HepG2 (cell line): ENCODE results near the gene BRAP.
A peak's percentile ranks its signal among the peaks of the same experiment; 100 is the strongest.

ENCODE experiments used
- CCAR2 ChIP-seq: fragments of 200-400 bp; formaldehyde crosslinking; optimal IDR thresholded peaks from 2 replicates; pipeline ENCODE3; 2018; ENCODE audit warnings: low read depth, mild to moderate bottlenecking, low read length, moderate library complexity
- ETS1 ChIP-seq: sonication (generic); formaldehyde crosslinking; IDR thresholded peaks from 2 replicates; pipeline ENCODE4 v1.4.0; 2020; ENCODE audit warnings: missing genetic modification reagents
- HCFC1 ChIP-seq: fragments of 150-350 bp; IDR thresholded peaks from 2 replicates; pipeline ENCODE4 v1.6.1; 2014; ENCODE audit warnings: low read depth, low read length
- MBD4 ChIP-seq: IDR thresholded peaks from 2 replicates; pipeline ENCODE4 v1.6.1; 2012; ENCODE audit warnings: low read length, inconsistent platforms, borderline replicate concordance
- POLR2A ChIP-seq, 2 experiments: IDR thresholded peaks; 2 replicates each; pipeline ENCODE4 v1.6.1; 2011; ENCODE audit warnings: low read depth in 2 of 2, low read length in 2 of 2, mild to moderate bottlenecking in 1 of 2, moderate library complexity in 1 of 2; ENCODE audit not compliant: insufficient read depth in 1 of 2
- ZFX ChIP-seq: sonication (generic); formaldehyde crosslinking; IDR thresholded peaks from 2 replicates; pipeline ENCODE4 v1.4.0; 2020; ENCODE audit warnings: mild to moderate bottlenecking, low read depth, missing genetic modification reagents, moderate library complexity
- ZNF121 ChIP-seq: sonication (generic); formaldehyde crosslinking; IDR thresholded peaks from 2 replicates; pipeline ENCODE4 v1.5.0; 2020; ENCODE audit warnings: mild to moderate bottlenecking, missing genetic modification reagents
- ZNF501 ChIP-seq: sonication (generic); formaldehyde crosslinking; IDR thresholded peaks from 2 replicates; pipeline ENCODE4 v1.5.1; 2020; ENCODE audit warnings: mild to moderate bottlenecking, moderate library complexity, missing genetic modification reagents

- TF ChIP-seq MBD4, result no peak
- TF ChIP-seq HCFC1, result no peak
- TF ChIP-seq ZNF121, result no peak
- no peak for TF ChIP-seq ETS1 (CRISPR knock-in tag)
- TF ChIP-seq POLR2A (IDR thresholded peaks at IDR 0.05; ENCODE audit: insufficient read depth in 1 of 2, low read depth in 2 of 2, low read length in 2 of 2), result peak in 1 of 2 experiments; percentile 50; a peak in 1 of 4 replicates
- TF ChIP-seq CCAR2, result no peak
- TF ChIP-seq ZNF501, result no peak
- TF ChIP-seq ZFX, result no peak
Observed at GRCh38 chr12:111600205-111600642, 85.5 kb downstream of the BRAP start.
